ENCODE measurements around the gene NPVF. TPM values are rescaled to one million over a fixed set of nuclear protein-coding genes. Genes with fewer than 3 reads are reported as not detected.

Gene NPVF
- total RNA-seq, 2 experiments from 2014 or later: not detected

DNA sequence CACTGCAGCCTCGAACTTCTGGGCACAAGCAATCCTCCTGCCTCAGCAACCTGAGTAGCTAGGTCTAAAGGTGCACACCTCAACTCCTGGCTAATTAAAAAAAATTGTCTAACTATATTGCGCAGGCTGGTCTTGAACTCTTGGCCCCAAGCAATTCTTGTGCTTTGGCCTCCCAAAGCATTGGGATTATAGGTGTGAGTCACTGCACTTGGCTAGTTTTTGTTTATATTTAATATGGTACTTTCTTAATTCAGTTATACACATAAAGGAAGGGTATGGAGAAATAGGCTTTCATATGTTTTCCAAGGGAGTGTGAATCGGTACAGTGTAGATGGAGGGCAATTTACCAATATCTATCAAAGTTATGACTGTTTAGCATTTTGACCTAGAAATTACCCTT lies 20.4 kb downstream of the NPVF start:
- no peak overlapping the region for H3K27ac Mint-ChIP-seq
- H3K9me3 Mint-ChIP-seq: peaks cover 1% of the 10 kb centered on the region
- H3K4me1 Mint-ChIP-seq: no peaks in the 10 kb centered on the region
- H3K4me3 Mint-ChIP-seq: no peak overlapping the region
- peaks cover 39% of the 10 kb centered on the region for H3K27me3 Mint-ChIP-seq
- H3K36me3 Mint-ChIP-seq: no peaks in the 10 kb centered on the region
- DNase-seq: no peak

GRCh38 chr7:25206765-25207164 lies 21.5 kb downstream of the NPVF start:
- Mint-ChIP-seq H3K4me3 (no peak overlapping the region), H3K9me3 (peaks cover 1% of the 10 kb centered on the region), H3K27me3 (peaks cover 39% of the 10 kb centered on the region), H3K4me1 (no peaks in the 10 kb centered on the region), H3K27ac (no peak overlapping the region), H3K36me3 (no peaks in the 10 kb centered on the region)
- no peak for DNase-seq

- Mint-ChIP-seq H3K36me3 (no peaks in the 10 kb centered on the region), H3K4me1 (no peaks in the 10 kb centered on the region), H3K9me3 (peaks cover 7% of the 10 kb centered on the region), H3K4me3 (no peak overlapping the region), H3K27ac (no peak overlapping the region), H3K27me3 (peaks cover 5% of the 10 kb centered on the region)
- no peak for DNase-seq
These were observed 32.0 kb downstream of the NPVF start for GRCh38 chr7:25196132-25196896.

DNA sequence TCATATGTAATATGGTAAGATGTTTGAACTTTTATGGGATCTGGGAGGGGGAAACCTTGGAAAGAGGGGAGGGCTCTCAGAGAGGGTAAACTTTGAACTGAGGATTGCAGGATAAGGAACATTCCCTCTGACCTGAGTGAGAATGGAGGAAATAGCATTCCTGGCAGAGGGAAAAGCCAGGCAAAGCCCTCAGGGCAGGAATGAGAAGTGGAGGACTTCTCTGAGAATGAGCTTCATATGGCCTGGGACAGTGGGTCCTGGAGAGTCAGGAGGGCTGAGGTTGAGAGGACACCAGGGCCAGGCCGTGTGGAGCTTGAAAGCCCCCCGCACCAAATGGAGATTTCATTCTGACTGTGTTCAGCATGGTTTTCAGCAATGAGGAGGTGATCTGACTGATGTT lies 34.2 kb downstream of the NPVF start:
- no peak overlapping the region for H3K27ac Mint-ChIP-seq
- no peak overlapping the region for H3K4me3 Mint-ChIP-seq
- no peaks in the 10 kb centered on the region for H3K36me3 Mint-ChIP-seq
- peaks cover 5% of the 10 kb centered on the region for H3K27me3 Mint-ChIP-seq
- peaks cover 7% of the 10 kb centered on the region for H3K9me3 Mint-ChIP-seq
- DNase-seq: no peak
- H3K4me1 Mint-ChIP-seq: no peaks in the 10 kb centered on the region

DNA sequence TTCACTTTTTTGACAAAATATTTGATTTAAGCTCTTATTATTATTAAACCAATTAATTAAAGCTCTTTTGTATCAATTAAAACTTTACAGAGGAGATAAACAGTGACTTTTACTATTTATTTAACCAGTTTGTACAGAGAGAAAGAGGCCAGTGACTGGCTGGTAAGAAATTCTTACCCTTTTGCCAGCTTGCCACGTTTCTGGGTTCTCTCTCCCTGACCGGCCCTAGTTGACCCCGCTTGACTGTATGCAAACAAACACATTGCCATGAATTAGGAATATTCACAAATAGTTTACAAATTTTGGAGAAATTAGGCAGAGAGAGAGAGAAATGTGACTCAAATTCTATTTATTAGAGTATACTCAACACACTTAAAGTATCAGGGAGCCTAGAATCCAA lies 36.2 kb downstream of the NPVF start:
- Mint-ChIP-seq H3K36me3 (no peaks in the 10 kb centered on the region), H3K27ac (no peak overlapping the region), H3K9me3 (peaks cover 7% of the 10 kb centered on the region), H3K27me3 (peaks cover 5% of the 10 kb centered on the region), H3K4me1 (no peaks in the 10 kb centered on the region), H3K4me3 (no peak overlapping the region)
- DNase-seq: no peak

- Mint-ChIP-seq H3K27me3 (peaks cover 5% of the 10 kb centered on the region), H3K36me3 (no peaks in the 10 kb centered on the region), H3K4me3 (no peak overlapping the region), H3K9me3 (peaks cover 5% of the 10 kb centered on the region), H3K27ac (no peak overlapping the region), H3K4me1 (no peaks in the 10 kb centered on the region)
- DNase-seq: no peak
These were observed 39.1 kb downstream of the NPVF start for GRCh38 chr7:25189197-25189596.

DNA sequence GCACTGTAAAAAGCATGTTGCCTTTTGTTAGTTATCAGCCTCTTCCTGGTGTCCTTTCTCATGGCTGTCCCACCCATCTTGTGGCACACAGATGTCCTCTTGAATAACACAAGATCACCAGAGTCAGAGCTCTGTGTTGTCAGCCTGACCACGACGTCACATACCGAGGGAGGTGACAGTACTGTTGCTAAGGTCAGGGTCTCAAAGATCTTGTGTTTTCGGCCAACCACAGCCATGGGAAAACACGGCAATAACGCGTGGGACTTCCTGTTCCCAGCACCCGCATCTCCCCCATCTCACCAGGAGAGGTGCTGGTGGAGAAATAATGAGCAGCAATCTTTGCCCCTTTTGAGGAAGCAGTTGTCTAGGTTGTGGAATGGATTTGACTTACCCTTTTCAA lies 40.4 kb downstream of the NPVF start:
- no peak overlapping the region for H3K27ac Mint-ChIP-seq
- DNase-seq: no peak
- peaks cover 5% of the 10 kb centered on the region for H3K9me3 Mint-ChIP-seq
- H3K4me3 Mint-ChIP-seq: no peak overlapping the region
- H3K36me3 Mint-ChIP-seq: no peaks in the 10 kb centered on the region
- peaks cover 5% of the 10 kb centered on the region for H3K27me3 Mint-ChIP-seq
- H3K4me1 Mint-ChIP-seq: no peaks in the 10 kb centered on the region

DNA sequence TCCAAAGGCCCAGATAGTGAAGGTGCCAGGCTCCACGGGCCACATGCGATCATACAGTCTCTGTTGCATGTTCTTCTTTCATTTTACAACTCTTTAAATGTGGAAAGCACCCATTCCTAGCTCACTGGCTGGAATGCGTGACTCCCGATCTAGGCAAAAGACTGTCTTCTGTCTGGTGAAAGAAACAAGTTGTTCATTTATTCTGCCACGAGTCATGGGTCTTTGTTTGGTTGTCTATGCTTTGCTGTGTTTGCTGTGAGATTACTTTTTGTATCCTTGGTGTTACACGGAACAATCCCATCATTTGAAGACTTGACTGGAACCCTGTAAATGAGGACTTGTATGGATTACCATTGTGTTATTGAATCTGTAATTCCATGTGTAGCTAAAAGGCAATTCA lies 41.9 kb downstream of the NPVF start:
- DNase-seq: no peak
- Mint-ChIP-seq H3K36me3 (no peaks in the 10 kb centered on the region), H3K4me1 (peaks cover 1% of the 10 kb centered on the region), H3K9me3 (no peaks in the 10 kb centered on the region), H3K27me3 (no peaks in the 10 kb centered on the region), H3K4me3 (no peak overlapping the region), H3K27ac (no peak overlapping the region)

GRCh38 chr7:25181532-25181931 lies 46.8 kb downstream of the NPVF start:
- no peak for DNase-seq
- Mint-ChIP-seq H3K4me1 (peaks cover 14% of the 10 kb centered on the region), H3K27me3 (no peaks in the 10 kb centered on the region), H3K9me3 (peaks cover 3% of the 10 kb centered on the region), H3K27ac (no peak overlapping the region), H3K36me3 (peaks cover 13% of the 10 kb centered on the region), H3K4me3 (no peak overlapping the region)

DNA sequence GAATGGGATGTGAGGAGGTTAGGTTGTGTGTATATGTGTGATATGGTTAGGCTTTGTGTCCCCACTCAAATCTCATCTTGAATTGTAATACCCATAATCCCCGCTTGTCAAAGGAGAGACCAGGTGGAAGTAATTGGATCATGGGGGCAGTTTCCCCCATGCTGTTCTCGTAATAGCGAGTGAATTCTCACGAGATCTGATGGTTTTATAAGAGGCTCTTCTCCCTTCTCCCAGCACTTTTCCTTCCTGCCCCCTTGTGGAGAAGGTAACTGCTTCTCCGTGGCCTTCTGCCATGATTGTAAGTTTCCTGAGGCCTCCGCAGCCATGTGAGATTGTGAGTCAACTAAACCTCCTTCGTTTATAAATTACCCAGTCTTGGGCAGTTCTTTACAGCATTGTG lies 47.3 kb downstream of the NPVF start:
- Mint-ChIP-seq H3K9me3 (peaks cover 3% of the 10 kb centered on the region), H3K36me3 (peaks cover 13% of the 10 kb centered on the region), H3K4me1 (peaks cover 14% of the 10 kb centered on the region), H3K4me3 (peak overlapping the region; percentile 84), H3K27ac (peak overlapping the region; percentile 89), H3K27me3 (no peaks in the 10 kb centered on the region)
- no peak for DNase-seq

- Mint-ChIP-seq H3K4me3 (peak overlapping the region; percentile 84), H3K27ac (peak overlapping the region; percentile 89), H3K36me3 (peaks cover 13% of the 10 kb centered on the region), H3K4me1 (peaks cover 14% of the 10 kb centered on the region), H3K9me3 (peaks cover 3% of the 10 kb centered on the region), H3K27me3 (no peaks in the 10 kb centered on the region)
- DNase-seq: no peak
These were observed 47.7 kb downstream of the NPVF start for GRCh38 chr7:25180592-25180923.

- H3K9me3 Mint-ChIP-seq: peaks cover 3% of the 10 kb centered on the region
- peaks cover 13% of the 10 kb centered on the region for H3K36me3 Mint-ChIP-seq
- H3K27me3 Mint-ChIP-seq: no peaks in the 10 kb centered on the region
- peak; percentile 97 for DNase-seq
- peak overlapping the region; percentile 89 for H3K27ac Mint-ChIP-seq
- peak overlapping the region; percentile 84 for H3K4me3 Mint-ChIP-seq
- H3K4me1 Mint-ChIP-seq: peaks cover 14% of the 10 kb centered on the region
These were observed 48.3 kb downstream of the NPVF start for GRCh38 chr7:25179771-25180591.

DNA sequence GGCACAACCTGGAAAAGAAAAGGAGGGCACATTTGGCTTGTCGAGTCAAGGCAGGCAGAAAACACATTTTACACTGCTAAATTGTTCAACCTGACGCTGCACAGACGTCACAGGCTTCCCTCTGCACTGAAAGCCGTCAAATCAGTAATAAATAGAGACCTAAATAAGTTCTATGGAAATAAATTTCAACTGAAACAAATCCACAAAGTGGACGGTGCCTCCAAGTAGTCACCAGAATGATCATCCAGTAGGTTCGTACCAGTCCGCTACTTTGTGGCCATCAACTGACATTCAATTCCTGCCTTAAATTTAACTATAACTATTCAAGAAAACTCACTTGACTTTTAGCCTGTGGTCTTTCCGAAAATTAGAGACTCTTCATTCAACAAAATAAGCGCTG lies 49.0 kb downstream of the NPVF start:
- H3K36me3 Mint-ChIP-seq: peaks cover 13% of the 10 kb centered on the region
- peaks cover 14% of the 10 kb centered on the region for H3K4me1 Mint-ChIP-seq
- no peak for DNase-seq
- H3K9me3 Mint-ChIP-seq: peaks cover 3% of the 10 kb centered on the region
- H3K27me3 Mint-ChIP-seq: no peaks in the 10 kb centered on the region
- peak overlapping the region; percentile 79 for H3K4me3 Mint-ChIP-seq
- peak overlapping the region; percentile 58 for H3K27ac Mint-ChIP-seq
